Hematopoietic multipotent progenitor cell (in vitro differentiated cells): Measurements from ENCODE around the gene RGS8. TPM values are rescaled to one million over a fixed set of nuclear protein-coding genes. Genes with fewer than 3 reads are reported as not detected.

ENCODE experiments used
- DNase-seq, 3 donors: peaks; one replicate each; pipeline ENCODE4 v3.0.0-alpha.2; 2011 to 2015; ENCODE audit warnings: low read depth in 2 of 3, low spot score in 2 of 3
- total RNA-seq: library from RNA; depleted of rRNA; stranded (reverse); fragments of >200 nt; gene quantifications from one replicate; pipeline ENCODE4 v1.2.3, GENCODE V29; 2012

RGS8 gene
- total RNA-seq, 1 donor: under 0.01 TPM

DNA sequence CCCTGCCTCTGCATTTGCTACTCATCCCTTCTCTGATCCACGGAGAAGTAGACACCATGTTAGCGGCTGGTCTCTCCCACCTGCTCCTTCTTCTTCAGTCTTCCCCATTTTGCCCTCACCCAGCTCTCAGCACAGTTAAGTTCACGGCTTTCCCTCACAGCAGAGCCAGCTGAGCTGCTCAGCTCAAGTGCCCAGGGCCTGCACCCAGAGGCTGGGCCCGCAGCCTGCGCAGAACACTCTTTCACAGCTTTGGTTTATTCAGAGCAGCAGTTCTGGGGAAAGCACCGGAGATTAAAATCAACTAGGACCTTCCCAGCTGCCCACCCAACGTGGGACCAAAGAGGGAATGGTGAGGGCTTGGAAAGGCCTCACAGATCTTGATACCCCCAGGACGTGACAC, 41.9 kb downstream of the RGS8 start:
- DNase-seq: no peak

DNA sequence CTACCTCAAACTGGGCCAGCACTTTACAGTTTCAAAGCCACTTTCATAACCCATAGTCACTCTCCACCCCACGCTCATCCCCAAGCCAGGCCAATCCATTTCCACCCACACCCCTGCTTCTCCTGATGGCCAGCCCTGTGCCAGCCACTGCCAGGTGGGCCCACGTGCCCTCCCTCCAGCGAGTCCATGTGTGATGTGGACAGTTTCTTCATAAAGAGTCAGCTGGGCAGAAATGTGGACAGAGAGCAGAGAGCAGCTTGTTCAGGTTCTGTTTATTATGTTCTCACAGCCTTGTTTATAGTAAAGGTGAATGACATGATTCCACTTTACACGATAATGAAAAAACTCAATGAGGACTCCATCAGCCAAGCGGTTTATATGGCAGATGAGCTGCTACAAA, 42.8 kb downstream of the RGS8 start:
- DNase-seq: no peak

DNA sequence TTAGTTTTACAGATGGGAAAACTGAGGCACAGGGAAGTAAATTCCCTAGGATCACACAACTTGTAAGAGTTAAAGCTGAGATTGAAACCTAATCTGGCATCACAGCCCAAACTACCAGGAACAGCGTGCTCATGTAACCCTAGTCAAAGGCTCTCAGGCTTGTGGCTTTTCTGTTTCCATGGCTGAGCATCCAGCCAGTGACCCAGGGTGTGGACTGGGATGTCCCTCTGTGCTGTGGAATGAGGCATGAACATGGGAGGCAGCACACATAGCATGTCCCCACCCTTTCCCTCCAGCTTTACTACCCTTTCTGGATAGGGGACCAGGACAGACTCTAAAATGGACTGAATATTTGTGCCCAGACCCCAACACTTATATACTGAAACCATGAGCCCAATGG, 45.1 kb downstream of the RGS8 start:
- DNase-seq: no peak

DNA sequence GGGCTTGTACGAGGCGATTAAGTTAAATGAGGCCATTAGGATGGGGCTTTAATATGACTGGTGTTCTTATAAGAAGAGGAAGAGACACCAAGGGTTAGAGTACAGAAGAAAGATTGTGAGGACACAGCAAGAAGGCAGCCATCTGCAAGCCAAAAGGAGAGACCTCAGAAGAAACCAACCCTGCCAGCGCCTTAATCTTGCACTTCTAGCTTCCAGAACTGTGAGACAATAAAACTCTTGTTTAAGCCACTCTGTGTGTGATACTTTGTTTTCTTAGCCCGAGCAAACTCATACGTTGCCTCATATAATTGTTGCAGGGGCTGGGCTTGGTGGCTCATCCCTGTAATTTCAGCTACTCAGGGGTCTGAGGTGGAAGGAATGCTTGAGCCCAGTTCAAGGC, 46.6 kb downstream of the RGS8 start:
- no peak for DNase-seq

DNA sequence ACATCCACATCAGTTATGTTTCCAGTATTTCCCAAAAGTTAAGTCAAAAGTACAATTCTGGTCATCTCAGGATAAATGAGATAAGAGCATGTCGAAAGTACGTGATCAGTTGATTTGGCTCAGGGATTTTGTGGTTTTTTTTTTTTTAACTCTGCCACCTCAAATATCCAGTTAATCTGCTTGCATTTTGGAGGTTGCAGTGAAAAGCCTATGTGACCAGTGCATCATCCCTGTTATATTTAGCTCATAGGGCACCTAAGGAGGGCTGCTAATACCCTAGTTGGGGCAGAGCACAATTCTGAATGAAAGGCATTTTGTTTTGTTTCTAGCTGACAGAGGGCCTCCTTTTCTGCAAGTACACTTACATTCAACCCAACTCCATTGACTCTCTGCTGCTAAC, 48.5 kb downstream of the RGS8 start:
- no peak for DNase-seq

Other genes with a start within 250 kb of the RGS8 start
- gene RGSL1, start 234.4 kb downstream of the RGS8 start, total RNA-seq: not detected
- 5.9 TPM for gene RNASEL, start 95.3 kb downstream of the RGS8 start, total RNA-seq
- gene RGS16, start 80.2 kb downstream of the RGS8 start, total RNA-seq: 0.27 TPM
- 1.1 TPM for gene NPL, start 105.2 kb upstream of the RGS8 start, total RNA-seq
- gene DHX9, start 154.8 kb upstream of the RGS8 start, total RNA-seq: 91.6 TPM